PC-3 (cell line): Measurements from ENCODE around the gene NDUFA11. TPM values are rescaled to one million over a fixed set of nuclear protein-coding genes. Genes with fewer than 3 reads are reported as not detected.

Experiments used
- ATAC-seq: fragments of 200-7000 bp; cut with Tn5 transposase; 2 replicates; pipeline ENCODE4 v1.9.1; 2020; ENCODE audit warnings: mild to moderate bottlenecking, moderate library complexity
- BruUV-seq: library from RNA; stranded (reverse); fragments of 400-500 nt; replicated peaks from 2 replicates; lab custom pipeline; 2021; lab: Mats Ljungman, UMichigan
- CTCF ChIA-PET: fragments of 300-600 bp; sonication (Branson Sonifier 250); formaldehyde crosslinking; loops from one replicate; lab custom pipeline; 2022; ENCODE audit warnings: antibody characterized with exemption; lab: Charles Lee
- POLR2A ChIA-PET: fragments of 300-600 bp; sonication (Branson Sonifier 250); formaldehyde crosslinking; loops from one replicate; lab custom pipeline; 2022; ENCODE audit warnings: antibody characterized with exemption; ENCODE audit not compliant: unreplicated experiment; lab: Charles Lee
- DNase-seq: peaks from one replicate; pipeline ENCODE4 v3.0.0-alpha.2; 2015
- H2AFZ ChIP-seq: fragments of 300-600 bp; sonication (generic); 2 replicates; pipeline ENCODE4 v1.6.0; 2016; ENCODE audit warnings: antibody characterized with exemption, low read length
- H3F3A ChIP-seq: fragments of 300-600 bp; sonication (generic); one replicate; pipeline ENCODE4 v1.6.0; 2017; ENCODE audit warnings: antibody characterized with exemption, low read length, control low read depth, mild to moderate bottlenecking; ENCODE audit not compliant: unreplicated experiment
- H3K27ac ChIP-seq: fragments of 300-600 bp; sonication (generic); 2 replicates; pipeline ENCODE4 v1.5.1; 2016; ENCODE audit warnings: mild to moderate bottlenecking, low read length
- H3K27me3 ChIP-seq: fragments of 300-600 bp; sonication (generic); 2 replicates; pipeline ENCODE4 v1.6.1; 2016; ENCODE audit warnings: low read length, mixed read lengths
- H3K36me3 ChIP-seq: fragments of 300-600 bp; sonication (generic); 2 replicates; pipeline ENCODE4 v1.6.1; 2016; ENCODE audit warnings: low read depth, mixed run types, low read length, mixed read lengths
- H3K4me1 ChIP-seq: fragments of 300-600 bp; sonication (generic); 2 replicates; pipeline ENCODE4 v1.5.1; 2016; ENCODE audit warnings: low read length; ENCODE audit not compliant: insufficient read depth
- H3K4me2 ChIP-seq: fragments of 300-600 bp; sonication (generic); 2 replicates; pipeline ENCODE4 v1.6.0; 2016; ENCODE audit warnings: low read length
- H3K4me3 ChIP-seq: fragments of 300-600 bp; sonication (generic); 2 replicates; pipeline ENCODE4 v1.5.1; 2016; ENCODE audit warnings: mild to moderate bottlenecking, low read length, mixed read lengths
- H3K79me2 ChIP-seq: fragments of 300-600 bp; sonication (generic); 2 replicates; pipeline ENCODE4 v1.6.1; 2017; ENCODE audit warnings: low read length, mixed read lengths
- H3K9ac ChIP-seq: fragments of 300-600 bp; sonication (generic); 2 replicates; pipeline ENCODE4 v1.6.0; 2016; ENCODE audit warnings: mild to moderate bottlenecking, low read length
- H3K9me2 ChIP-seq: fragments of 300-600 bp; sonication (generic); replicated peaks from 2 replicates; pipeline ENCODE4 v1.6.1; 2016; ENCODE audit warnings: mixed run types, low read length, mixed read lengths
- H3K9me3 ChIP-seq: fragments of 300-600 bp; sonication (generic); 2 replicates; pipeline ENCODE4 v1.6.1; 2016; ENCODE audit warnings: low read length, mixed read lengths
- H4K20me1 ChIP-seq: fragments of 300-600 bp; sonication (generic); 2 replicates; pipeline ENCODE4 v1.6.1; 2016; ENCODE audit warnings: low read length, mixed read lengths
- CTCF ChIP-seq: fragments of 300-600 bp; sonication (generic); conservative IDR thresholded peaks from 2 replicates; pipeline ENCODE4 v1.5.1; 2017; ENCODE audit warnings: antibody characterized with exemption, low read depth, mild to moderate bottlenecking, low read length
- EZH2 ChIP-seq: fragments of 300-600 bp; sonication (generic); IDR thresholded peaks from one replicate; pipeline ENCODE4 v1.6.1; 2017; ENCODE audit warnings: antibody characterized with exemption, mild to moderate bottlenecking, low read length; ENCODE audit not compliant: unreplicated experiment
- EZH2phosphoT487 ChIP-seq: fragments of 300-600 bp; sonication (generic); IDR thresholded peaks from 2 replicates; pipeline ENCODE4 v1.6.1; 2018; ENCODE audit warnings: mild to moderate bottlenecking, antibody characterized with exemption, low read length, borderline replicate concordance
- intact Hi-C: fragments of 100-400 bp; cut with micrococcal nuclease; formaldehyde crosslinking; loops from 2 replicates; pipeline ENCODE4 v1.9.0; 2023
- total RNA-seq: library from RNA; depleted of rRNA; stranded (reverse); fragments of >200 nt; gene quantifications from 2 replicates; pipeline ENCODE4 v1.2.3, GENCODE V29; 2014

NDUFA11 gene
- total RNA-seq, 1 experiment from 2014 or later = 669 TPM

GRCh38 chr19:5934069-5934401 lies 30.4 kb upstream of the NDUFA11 start:
- H4K20me1 ChIP-seq = no peaks in the 10 kb centered on the region
- H3K9me3 ChIP-seq = no peaks in the 10 kb centered on the region
- H3K9me2 ChIP-seq = no peaks in the 10 kb centered on the region
- no peak overlapping the region for H3K4me3 ChIP-seq
- ChIA-PET POLR2A (no interaction called here), CTCF (interaction anchor here (0.5 kb wide), 1 partner anchor 167 kb away, joined by 4 read pairs; no protein-coding TSS in a partner anchor)
- no peaks in the 10 kb centered on the region for H3K4me1 ChIP-seq
- DNase-seq (no peak), ATAC-seq (no peak)
- TF ChIP-seq CTCF (no peak), EZH2 (no peak), EZH2phosphoT487 (no peak)
- BruUV-seq = no TSS peak
- H3F3A ChIP-seq = no peaks in the 10 kb centered on the region
- H3K27me3 ChIP-seq = no peaks in the 10 kb centered on the region
- H2AFZ ChIP-seq = no peak overlapping the region
- no peak overlapping the region for H3K4me2 ChIP-seq
- intact Hi-C loops = no loop called here
- H3K9ac ChIP-seq = no peak overlapping the region
- peaks cover 57% of the 10 kb centered on the region for H3K36me3 ChIP-seq
- peaks cover 15% of the 10 kb centered on the region; the same call in 1 of the 2 replicates for H3K79me2 ChIP-seq
- no peak overlapping the region for H3K27ac ChIP-seq

- Histone ChIP-seq H3F3A (no peaks in the 10 kb centered on the region), H3K79me2 (peaks cover 15% of the 10 kb centered on the region; the same call in 1 of the 2 replicates), H4K20me1 (no peaks in the 10 kb centered on the region), H3K27me3 (no peaks in the 10 kb centered on the region), H3K27ac (no peak overlapping the region), H2AFZ (no peak overlapping the region), H3K9ac (no peak overlapping the region), H3K9me3 (no peaks in the 10 kb centered on the region), H3K4me1 (no peaks in the 10 kb centered on the region), H3K4me3 (no peak overlapping the region), H3K4me2 (no peak overlapping the region), H3K9me2 (no peaks in the 10 kb centered on the region), H3K36me3 (peaks cover 60% of the 10 kb centered on the region)
- intact Hi-C loops = no loop called here
- ChIA-PET POLR2A (no interaction called here), CTCF (no interaction called here)
- ATAC-seq (no peak), DNase-seq (no peak)
- TF ChIP-seq EZH2phosphoT487 = no peak
- TF ChIP-seq EZH2 = no peak
- TF ChIP-seq CTCF = no peak
- BruUV-seq = no TSS peak
Observed at GRCh38 chr19:5933391-5934068, 29.9 kb upstream of the NDUFA11 start.

GRCh38 chr19:5932609-5933262 lies 29.1 kb upstream of the NDUFA11 start:
- H3K79me2 ChIP-seq = peaks cover 11% of the 10 kb centered on the region; the same call in 1 of the 2 replicates
- CTCF ChIA-PET = no interaction called here
- H3K27ac ChIP-seq = no peak overlapping the region
- no peaks in the 10 kb centered on the region for H3K4me1 ChIP-seq
- no peaks in the 10 kb centered on the region for H4K20me1 ChIP-seq
- no peaks in the 10 kb centered on the region for H3K9me3 ChIP-seq
- TF ChIP-seq EZH2phosphoT487 (no peak), EZH2 (no peak), CTCF (no peak)
- no peaks in the 10 kb centered on the region for H3K9me2 ChIP-seq
- BruUV-seq = no TSS peak
- no peak overlapping the region for H3K9ac ChIP-seq
- intact Hi-C loops = no loop called here
- no peak for ATAC-seq
- POLR2A ChIA-PET = no interaction called here
- no peak overlapping the region for H3K4me2 ChIP-seq
- peaks cover 62% of the 10 kb centered on the region for H3K36me3 ChIP-seq
- no peak overlapping the region for H2AFZ ChIP-seq
- no peaks in the 10 kb centered on the region for H3F3A ChIP-seq
- H3K4me3 ChIP-seq = no peak overlapping the region
- no peaks in the 10 kb centered on the region for H3K27me3 ChIP-seq
- no peak for DNase-seq
